NCI-H526 (cell line): ENCODE measurements around the gene SURF1.
A peak's percentile ranks its signal among the peaks of the same experiment; 100 is the strongest.
"Not testable (repeated sequence)": the region's sequence is repeated elsewhere in the genome, so short reads cannot be mapped to it uniquely, and the experiment has no call there.

Experiments used
- DNase-seq, 2 experiments: peaks; one replicate each; lab custom pipeline; 2025; lab: John Stamatoyannopoulos, UW

SURF1 gene

GRCh38 chr9:133342570-133342969 lies 13.7 kb downstream of the SURF1 start:
- no peak for DNase-seq

- DNase-seq = peak in 1 of 2 experiments; percentile 31
These were observed 14.2 kb downstream of the SURF1 start for GRCh38 chr9:133342069-133342406.

DNA sequence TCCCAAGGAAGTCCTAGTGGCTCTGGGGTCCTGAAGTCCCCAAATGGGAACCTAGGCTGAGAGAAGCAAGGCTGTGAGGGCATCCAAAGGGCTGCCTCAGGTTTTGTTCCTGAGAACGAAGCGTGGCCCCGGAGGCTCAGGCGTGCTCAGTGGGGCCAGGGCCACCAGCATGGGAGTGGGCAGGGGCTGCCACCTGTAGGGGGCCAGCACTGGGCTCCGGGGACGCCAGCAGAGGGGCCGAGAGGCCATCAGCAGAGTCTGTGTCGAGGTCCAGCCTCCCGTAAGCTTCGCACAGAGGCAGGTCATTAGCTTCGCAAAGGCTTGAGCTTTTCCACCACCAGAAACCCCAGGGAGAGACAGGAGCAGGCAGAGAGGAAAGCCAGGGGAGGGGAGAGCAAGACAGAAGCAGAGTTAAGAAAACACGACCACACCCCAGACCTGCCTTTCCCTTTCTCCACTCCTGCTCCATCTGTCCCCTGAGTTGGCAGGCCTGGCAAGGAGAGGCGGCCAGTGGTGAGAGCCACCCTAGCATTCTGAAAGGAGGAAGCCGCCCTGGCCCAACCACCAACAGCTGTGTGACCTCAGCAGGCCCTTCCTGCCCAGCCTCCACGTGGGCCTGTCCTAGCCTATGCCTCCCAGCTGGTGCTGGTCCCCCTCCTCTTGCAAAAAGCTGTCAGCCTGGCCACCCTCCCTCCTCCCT lies 14.8 kb downstream of the SURF1 start:
- no peak for DNase-seq

- no peak for DNase-seq
These were observed 15.4 kb downstream of the SURF1 start for GRCh38 chr9:133340916-133341315.

GRCh38 chr9:133340256-133340655 lies 16.0 kb downstream of the SURF1 start:
- no peak for DNase-seq

DNA sequence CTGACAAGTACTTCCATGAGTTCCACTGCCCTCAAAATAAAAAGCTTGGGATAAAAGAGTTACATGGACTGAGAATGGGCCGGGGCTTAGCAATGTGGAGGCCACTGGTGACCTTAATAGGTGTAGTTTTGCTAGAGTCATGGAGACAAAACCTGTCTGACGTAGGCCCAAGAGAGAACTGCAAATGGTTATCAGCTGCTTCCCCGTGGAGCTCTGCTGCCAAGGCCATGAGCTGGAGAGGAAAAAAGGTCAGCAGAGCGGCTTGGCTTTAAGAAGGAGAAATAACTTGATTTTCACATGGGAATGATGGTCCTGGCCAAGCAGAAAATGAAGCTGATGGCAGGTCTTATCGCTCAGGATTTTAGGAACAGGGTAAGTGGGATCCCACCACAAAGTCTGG lies 16.6 kb downstream of the SURF1 start:
- no peak for DNase-seq

GRCh38 chr9:133335924-133336811 lies 20.1 kb downstream of the SURF1 start, which contains the start of gene SURF6:
Gene SURF6, minus strand, starts transcription at chr9:133336188. Its CDS starts 56 bp downstream, at chr9:133336132.
- peak; percentile 55 to 90 for DNase-seq

DNA sequence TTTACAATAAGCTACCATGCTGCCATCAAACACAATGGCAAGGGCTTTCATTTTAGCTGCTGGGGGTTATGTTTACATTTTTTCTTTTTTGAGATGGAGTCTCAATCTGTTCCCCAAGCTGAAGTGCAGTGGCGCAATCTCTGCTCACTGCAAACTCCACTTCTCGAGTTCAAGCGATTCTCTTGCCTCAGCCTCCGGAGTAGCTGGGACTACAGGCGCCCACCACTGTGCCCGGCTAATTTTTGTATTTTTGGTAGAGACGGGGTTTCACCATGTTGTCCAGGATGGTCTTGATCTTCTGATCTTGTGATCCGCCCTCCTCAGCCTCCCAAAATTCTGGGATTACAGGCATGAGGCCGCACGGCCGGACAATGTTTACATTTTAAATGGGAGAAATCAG lies 21.4 kb downstream of the SURF1 start:
- not testable (repeated sequence) for DNase-seq

- no peak for DNase-seq
These were observed 22.1 kb downstream of the SURF1 start for GRCh38 chr9:133334161-133334560.

DNA sequence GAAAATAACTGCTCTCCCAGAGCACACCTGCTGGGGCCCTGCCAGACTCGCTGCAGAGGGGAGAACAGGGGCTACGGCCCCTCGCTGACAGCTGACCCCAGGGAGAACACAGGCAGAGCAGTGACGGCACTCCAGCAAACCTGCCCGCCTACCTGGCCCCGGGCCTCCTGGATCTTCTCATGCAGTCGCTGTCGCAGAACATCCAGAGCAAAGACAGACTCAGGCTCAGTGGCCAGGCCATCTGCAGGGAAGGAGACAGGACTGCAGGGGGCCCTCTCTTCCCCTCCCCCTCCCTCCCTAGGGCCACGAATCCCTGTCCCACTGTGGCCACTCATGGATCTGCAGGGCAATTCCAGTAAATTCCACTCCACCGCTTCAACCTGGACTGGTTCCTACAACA lies 22.7 kb downstream of the SURF1 start:
- DNase-seq = no peak

GRCh38 chr9:133333011-133333410 lies 23.3 kb downstream of the SURF1 start:
- DNase-seq = no peak

DNA sequence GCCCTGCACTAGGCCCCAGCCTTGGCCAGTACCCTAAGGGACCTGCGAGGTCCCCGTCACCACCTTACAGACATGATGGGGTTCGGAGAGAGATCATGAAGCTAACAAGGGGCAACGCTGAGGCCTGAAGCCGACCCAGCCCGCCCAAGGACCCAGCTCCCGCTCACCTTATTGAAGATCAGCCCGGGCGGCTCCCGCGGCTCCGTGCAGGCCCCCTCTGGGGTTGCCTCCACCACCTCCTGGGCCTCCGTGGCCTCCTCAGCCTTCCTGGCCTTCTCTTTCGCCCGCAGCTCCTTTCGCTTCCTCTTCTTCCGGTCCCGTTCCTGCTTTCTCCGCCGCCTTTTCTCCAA lies 23.9 kb downstream of the SURF1 start:
- no peak for DNase-seq

DNA sequence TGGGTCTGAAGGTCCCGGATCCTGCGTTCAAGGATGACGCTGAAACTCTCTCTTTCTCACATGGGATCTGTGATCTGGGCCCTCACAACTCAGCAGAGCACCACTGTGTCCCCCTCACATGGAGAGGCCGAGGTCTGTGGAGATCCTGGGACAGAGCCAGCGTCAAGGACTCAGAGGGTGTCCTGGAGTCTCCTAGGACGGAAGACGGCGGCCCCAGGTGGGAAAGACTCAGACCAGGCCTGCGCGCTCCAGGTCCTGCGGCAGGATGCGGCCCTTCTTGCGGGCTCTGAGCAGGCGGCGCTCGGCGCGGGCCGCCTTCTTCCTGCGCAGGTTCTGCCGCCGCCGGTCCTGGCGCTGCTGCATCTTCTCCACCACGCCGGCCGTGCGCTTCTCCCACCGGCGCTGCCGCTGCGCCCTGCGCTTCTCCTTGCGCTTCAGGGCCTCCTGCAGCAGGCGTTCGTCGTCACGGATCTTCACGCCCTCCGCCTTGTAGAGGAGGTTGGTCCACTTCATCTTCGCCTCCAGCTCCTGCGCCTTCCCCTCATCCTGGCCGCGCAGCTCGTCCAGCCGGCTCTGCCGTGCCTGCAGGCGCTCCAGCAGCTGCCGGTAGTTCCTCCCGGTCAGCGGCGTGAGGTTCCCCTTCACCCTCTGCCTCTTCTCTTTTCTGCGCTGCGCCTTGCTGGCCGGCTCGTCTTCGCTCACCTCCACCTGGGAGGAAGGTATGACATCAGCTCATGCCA lies 24.5 kb downstream of the SURF1 start:
- DNase-seq = no peak

DNA sequence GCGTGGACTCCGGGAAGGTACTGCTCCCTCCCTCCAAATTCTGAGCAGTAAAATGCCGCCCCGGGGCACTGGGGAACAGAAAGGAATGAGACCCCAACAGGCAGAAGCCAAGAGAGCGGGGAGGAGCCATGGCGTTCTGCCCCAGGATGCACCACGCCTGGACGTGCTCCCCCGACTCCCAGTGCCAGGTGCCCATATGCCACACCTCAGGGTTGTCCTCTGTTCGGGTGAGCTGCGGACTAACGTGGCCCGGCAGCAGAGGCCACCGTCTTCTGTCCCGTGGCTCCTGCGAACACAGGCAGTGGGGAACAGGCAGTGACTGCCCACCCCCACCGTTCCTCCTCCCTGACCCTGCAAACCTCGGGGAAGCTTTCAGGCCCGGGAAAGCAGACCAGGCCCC lies 25.1 kb downstream of the SURF1 start:
- DNase-seq = no peak

DNA sequence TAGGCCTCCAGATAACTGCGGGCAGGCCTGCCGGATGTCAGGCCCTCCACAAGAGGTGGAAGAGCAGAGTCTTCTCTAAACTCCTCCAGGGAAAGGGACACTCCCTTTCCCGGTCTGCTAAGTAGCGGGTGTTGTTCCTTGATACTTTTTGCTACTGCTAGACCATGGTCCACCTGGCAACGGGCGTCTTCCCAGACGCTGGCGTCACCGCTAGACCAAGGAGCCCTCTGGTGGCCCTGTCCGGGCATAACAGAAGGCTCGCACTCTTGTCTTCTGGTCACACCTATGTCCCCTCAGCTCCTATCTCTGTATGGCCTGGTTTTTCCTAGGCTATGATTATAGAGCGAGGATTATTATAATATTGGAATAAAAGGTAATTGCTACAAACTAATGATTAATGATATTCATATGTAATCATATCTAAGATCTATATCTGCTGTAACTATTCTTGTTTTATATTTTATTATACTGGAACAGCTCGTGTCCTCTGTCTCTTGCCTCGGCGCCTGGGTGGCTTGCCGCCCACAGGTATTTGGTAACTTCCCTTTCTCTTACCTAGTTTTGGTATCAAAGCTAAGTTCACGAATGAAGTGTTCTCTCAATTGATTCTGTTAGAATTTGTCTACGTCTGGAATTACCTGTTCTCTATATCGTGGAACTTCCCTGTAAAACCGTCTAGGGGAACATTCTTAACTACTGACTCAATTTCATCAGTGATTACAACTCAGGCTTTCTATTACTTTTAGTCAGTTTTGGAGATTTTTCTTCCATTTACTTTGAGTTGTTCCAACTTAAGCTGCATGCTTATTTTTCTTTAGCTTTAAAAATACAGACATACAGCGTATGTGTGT lies 26.8 kb downstream of the SURF1 start:
- DNase-seq = peak in 1 of 2 experiments; percentile 23

DNA sequence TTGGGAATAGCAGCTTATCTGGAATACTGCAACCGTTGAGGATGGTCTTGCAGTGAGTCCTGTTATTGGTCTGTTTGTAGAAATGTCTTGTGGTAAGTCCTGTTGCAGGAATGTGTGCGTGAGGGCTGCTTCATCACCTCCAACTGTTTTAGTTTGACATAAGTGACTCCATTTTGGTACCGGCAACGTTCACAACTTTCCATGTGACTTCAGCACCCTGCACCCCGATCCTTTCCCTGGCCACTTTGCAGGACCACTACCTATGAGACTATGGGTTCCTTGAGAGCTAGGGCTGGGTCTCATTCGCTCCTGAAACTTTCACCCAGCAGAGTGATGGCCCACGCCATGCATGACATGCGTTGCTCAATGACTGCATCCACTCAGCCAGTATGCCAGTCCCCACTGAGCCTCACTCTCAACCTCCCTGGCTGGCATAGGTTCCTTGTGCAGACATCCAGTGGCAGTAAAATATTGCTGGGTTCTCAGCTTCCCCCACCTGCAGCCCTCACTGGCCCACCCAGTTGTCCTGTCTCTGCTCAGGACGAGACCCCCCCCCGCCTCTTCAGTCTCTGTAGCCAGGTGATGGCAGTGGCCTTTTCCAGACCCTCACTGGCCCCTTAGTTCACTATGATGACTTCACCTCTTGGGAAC lies 28.3 kb downstream of the SURF1 start:
- no peak for DNase-seq

- DNase-seq = not testable (repeated sequence)
These were observed 29.3 kb downstream of the SURF1 start for GRCh38 chr9:133327021-133327420.

DNA sequence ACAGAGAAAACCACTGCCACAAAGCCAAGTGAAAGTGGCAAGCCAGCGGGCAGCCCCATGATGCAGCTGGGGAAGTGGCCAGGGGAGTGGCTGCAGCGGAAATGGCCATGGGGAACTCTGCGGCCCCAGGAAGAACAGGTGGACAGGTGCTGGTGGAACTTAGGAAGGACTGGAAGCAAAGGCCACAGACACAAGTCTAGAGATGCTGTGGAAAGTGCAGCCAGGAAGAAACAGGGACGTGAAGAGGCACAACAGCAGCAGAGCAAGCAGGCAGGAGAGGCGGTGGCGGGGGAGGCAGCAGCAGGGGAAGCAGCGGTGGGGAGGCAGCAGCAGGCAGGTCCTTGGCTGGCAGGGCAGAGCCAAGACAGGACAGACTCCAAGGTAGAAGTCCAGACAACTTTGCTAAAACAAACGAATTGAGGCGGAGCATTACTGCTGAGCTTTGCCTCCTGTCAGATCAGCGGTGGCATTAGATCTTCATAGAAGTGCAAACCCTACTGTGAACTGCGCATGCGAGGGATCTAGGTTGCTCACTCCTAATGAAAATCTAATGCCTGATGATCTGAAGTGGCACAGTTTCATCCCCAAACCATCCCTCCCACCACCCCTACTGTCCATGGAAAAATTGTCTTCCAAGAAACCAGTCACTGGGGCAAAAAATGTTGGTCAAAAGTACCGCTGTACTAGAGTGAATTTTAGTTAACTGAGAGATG lies 32.1 kb downstream of the SURF1 start:
- DNase-seq = no peak

DNA sequence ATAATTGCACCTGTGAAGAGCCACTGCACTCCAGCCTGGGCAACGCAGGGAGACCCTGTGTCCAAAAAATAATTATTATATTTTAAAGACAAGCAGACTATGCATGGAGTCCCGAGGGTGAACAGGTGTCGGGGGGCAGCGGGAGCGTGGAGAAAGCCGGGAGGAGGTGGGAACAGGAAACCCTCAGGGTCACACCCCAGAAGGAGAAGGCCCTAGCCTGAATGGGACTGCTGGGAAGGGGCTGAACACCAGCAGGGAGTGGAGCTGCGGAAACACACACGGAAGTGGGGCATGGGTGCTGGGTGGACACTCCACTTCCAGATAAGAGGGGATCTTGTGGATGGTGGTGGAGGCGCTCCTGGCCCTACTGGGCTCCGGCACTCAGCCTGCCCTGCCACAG lies 33.1 kb downstream of the SURF1 start:
- no peak for DNase-seq

DNA sequence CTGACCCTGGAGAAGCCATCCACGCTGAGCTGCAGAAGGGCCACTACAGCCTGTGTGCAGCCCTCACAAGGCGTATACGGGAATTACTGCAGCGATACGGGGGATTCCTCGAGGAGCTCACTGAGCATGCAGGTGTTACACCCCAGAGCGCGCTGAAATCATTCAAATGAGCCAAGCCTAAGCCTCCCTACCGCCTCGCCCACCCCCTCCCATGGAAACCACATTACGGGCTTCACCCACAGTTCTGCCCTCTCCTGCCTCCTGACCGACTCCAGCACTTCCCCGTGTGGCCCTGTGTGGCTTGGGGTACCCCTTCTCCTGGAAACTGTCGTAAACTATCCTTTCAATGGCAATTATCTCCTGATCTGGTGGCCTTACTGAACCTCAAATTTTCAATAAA lies 33.6 kb downstream of the SURF1 start:
- no peak for DNase-seq
